ENCODE data around the gene NPHP1.

The NPHP1 gene

GRCh38 chr2:110182449-110182848 lies 22.4 kb downstream of the NPHP1 start:
- no peak overlapping the region for H3K4me3 ChIP-seq (replicated peaks; ENCODE audit: low read depth, low read length)
- DNase-seq (ENCODE audit: extremely low read depth, insufficient read length): no peak
- TF ChIP-seq, protein P1, sequence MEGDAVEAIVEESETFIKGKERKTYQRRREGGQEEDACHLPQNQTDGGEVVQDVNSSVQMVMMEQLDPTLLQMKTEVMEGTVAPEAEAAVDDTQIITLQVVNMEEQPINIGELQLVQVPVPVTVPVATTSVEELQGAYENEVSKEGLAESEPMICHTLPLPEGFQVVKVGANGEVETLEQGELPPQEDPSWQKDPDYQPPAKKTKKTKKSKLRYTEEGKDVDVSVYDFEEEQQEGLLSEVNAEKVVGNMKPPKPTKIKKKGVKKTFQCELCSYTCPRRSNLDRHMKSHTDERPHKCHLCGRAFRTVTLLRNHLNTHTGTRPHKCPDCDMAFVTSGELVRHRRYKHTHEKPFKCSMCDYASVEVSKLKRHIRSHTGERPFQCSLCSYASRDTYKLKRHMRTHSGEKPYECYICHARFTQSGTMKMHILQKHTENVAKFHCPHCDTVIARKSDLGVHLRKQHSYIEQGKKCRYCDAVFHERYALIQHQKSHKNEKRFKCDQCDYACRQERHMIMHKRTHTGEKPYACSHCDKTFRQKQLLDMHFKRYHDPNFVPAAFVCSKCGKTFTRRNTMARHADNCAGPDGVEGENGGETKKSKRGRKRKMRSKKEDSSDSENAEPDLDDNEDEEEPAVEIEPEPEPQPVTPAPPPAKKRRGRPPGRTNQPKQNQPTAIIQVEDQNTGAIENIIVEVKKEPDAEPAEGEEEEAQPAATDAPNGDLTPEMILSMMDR (IDR thresholded peaks at IDR 0.05; ENCODE audit: insufficient read depth, low read length, poor library complexity, severe bottlenecking): no peak
- H3K27me3 ChIP-seq (replicated peaks; ENCODE audit: control insufficient read depth, insufficient read depth, low read length): no peaks in the 10 kb centered on the region
- no peaks in the 10 kb centered on the region for H3K36me3 ChIP-seq (ENCODE audit: control insufficient read depth, insufficient read depth, low read length)

- no peaks in the 10 kb centered on the region for H3K36me3 ChIP-seq (ENCODE audit: control insufficient read depth, insufficient read depth, low read length)
- no peaks in the 10 kb centered on the region for H3K27me3 ChIP-seq (replicated peaks; ENCODE audit: control insufficient read depth, insufficient read depth, low read length)
- DNase-seq (ENCODE audit: extremely low read depth, insufficient read length): no peak
- TF ChIP-seq, protein P1 (IDR thresholded peaks at IDR 0.05; ENCODE audit: insufficient read depth, low read length, poor library complexity, severe bottlenecking): no peak
- no peak overlapping the region for H3K4me3 ChIP-seq (replicated peaks; ENCODE audit: low read depth, low read length)
Measured at GRCh38 chr2:110180036-110180435, 24.8 kb downstream of the NPHP1 start.

- Histone ChIP-seq H3K4me3 (replicated peaks; ENCODE audit: low read depth, low read length) (no peak overlapping the region), H3K36me3 (ENCODE audit: control insufficient read depth, insufficient read depth, low read length) (no peaks in the 10 kb centered on the region), H3K27me3 (replicated peaks; ENCODE audit: control insufficient read depth, insufficient read depth, low read length) (no peaks in the 10 kb centered on the region)
- TF ChIP-seq, protein P1 (IDR thresholded peaks at IDR 0.05; ENCODE audit: insufficient read depth, low read length, poor library complexity, severe bottlenecking): no peak
- no peak for DNase-seq (ENCODE audit: extremely low read depth, insufficient read length)
Measured at GRCh38 chr2:110173523-110173922, 31.3 kb downstream of the NPHP1 start.

GRCh38 chr2:110172506-110172905 lies 32.3 kb downstream of the NPHP1 start:
- DNase-seq (ENCODE audit: extremely low read depth, insufficient read length): no peak
- Histone ChIP-seq H3K4me3 (replicated peaks; ENCODE audit: low read depth, low read length) (no peak overlapping the region), H3K27me3 (replicated peaks; ENCODE audit: control insufficient read depth, insufficient read depth, low read length) (no peaks in the 10 kb centered on the region), H3K36me3 (ENCODE audit: control insufficient read depth, insufficient read depth, low read length) (no peaks in the 10 kb centered on the region)
- TF ChIP-seq, protein P1 (IDR thresholded peaks at IDR 0.05; ENCODE audit: insufficient read depth, low read length, poor library complexity, severe bottlenecking): no peak

GRCh38 chr2:110170102-110170501 lies 34.7 kb downstream of the NPHP1 start:
- Histone ChIP-seq H3K36me3 (ENCODE audit: control insufficient read depth, insufficient read depth, low read length) (no peaks in the 10 kb centered on the region), H3K27me3 (replicated peaks; ENCODE audit: control insufficient read depth, insufficient read depth, low read length) (no peaks in the 10 kb centered on the region), H3K4me3 (replicated peaks; ENCODE audit: low read depth, low read length) (no peak overlapping the region)
- no peak for DNase-seq (ENCODE audit: extremely low read depth, insufficient read length)
- TF ChIP-seq, protein P1 (IDR thresholded peaks at IDR 0.05; ENCODE audit: insufficient read depth, low read length, poor library complexity, severe bottlenecking): no peak

GRCh38 chr2:110167326-110168000 lies 37.4 kb downstream of the NPHP1 start:
- TF ChIP-seq, protein P1 (IDR thresholded peaks at IDR 0.05; ENCODE audit: insufficient read depth, low read length, poor library complexity, severe bottlenecking): no peak
- Histone ChIP-seq H3K4me3 (replicated peaks; ENCODE audit: low read depth, low read length) (no peak overlapping the region), H3K27me3 (replicated peaks; ENCODE audit: control insufficient read depth, insufficient read depth, low read length) (no peaks in the 10 kb centered on the region), H3K36me3 (ENCODE audit: control insufficient read depth, insufficient read depth, low read length) (no peaks in the 10 kb centered on the region)
- DNase-seq (ENCODE audit: extremely low read depth, insufficient read length): no peak

Data from GM06990 (cell line).